T1000 (cell line): ENCODE measurements around the gene WWOX.

Experiments used
- DNase-seq: peaks from one replicate; lab custom pipeline; 2025; ENCODE audit warnings: mixed read lengths; lab: John Stamatoyannopoulos, UW

Gene WWOX

GRCh38 chr16:78770353-78771091, 671.1 kb downstream of the WWOX start:
- DNase-seq: no peak

- DNase-seq: no peak
Observed at GRCh38 chr16:78773291-78773702, 673.8 kb downstream of the WWOX start.

GRCh38 chr16:78773706-78774105, 674.3 kb downstream of the WWOX start:
- DNase-seq: no peak

- no peak for DNase-seq
Observed at GRCh38 chr16:78775161-78775561, 675.7 kb downstream of the WWOX start.

- no peak for DNase-seq
Observed at GRCh38 chr16:78778101-78779004, 678.9 kb downstream of the WWOX start.

- no peak for DNase-seq
Observed at GRCh38 chr16:78780808-78781207, 681.4 kb downstream of the WWOX start.

- no peak for DNase-seq
Observed at GRCh38 chr16:78782572-78782971, 683.1 kb downstream of the WWOX start.

GRCh38 chr16:78783570-78784079, 684.2 kb downstream of the WWOX start:
- no peak for DNase-seq

- DNase-seq: no peak
Observed at GRCh38 chr16:78784771-78785170, 685.3 kb downstream of the WWOX start.

- DNase-seq: no peak
Observed at GRCh38 chr16:78785218-78785617, 685.8 kb downstream of the WWOX start.

GRCh38 chr16:78786635-78787034, 687.2 kb downstream of the WWOX start:
- DNase-seq: no peak

- DNase-seq: no peak
Observed at GRCh38 chr16:78788276-78788675, 688.8 kb downstream of the WWOX start.

GRCh38 chr16:78788696-78789095, 689.2 kb downstream of the WWOX start:
- DNase-seq: no peak

- no peak for DNase-seq
Observed at GRCh38 chr16:78789561-78789960, 690.1 kb downstream of the WWOX start.

- no peak for DNase-seq
Observed at GRCh38 chr16:78791011-78791410, 691.6 kb downstream of the WWOX start.

- no peak for DNase-seq
Observed at GRCh38 chr16:78791926-78792325, 692.5 kb downstream of the WWOX start.

GRCh38 chr16:78792952-78793351, 693.5 kb downstream of the WWOX start:
- DNase-seq: no peak

- DNase-seq: no peak
Observed at GRCh38 chr16:78794581-78795250, 695.3 kb downstream of the WWOX start.

GRCh38 chr16:78795433-78795832, 696.0 kb downstream of the WWOX start:
- DNase-seq: no peak

GRCh38 chr16:78796221-78796866, 696.9 kb downstream of the WWOX start:
- DNase-seq: no peak

GRCh38 chr16:78799429-78799828, 700.0 kb downstream of the WWOX start:
- DNase-seq: no peak

- no peak for DNase-seq
Observed at GRCh38 chr16:78800523-78800922, 701.1 kb downstream of the WWOX start.
